NCI-H187 treated with DMSO at 0.1 percent for 48 hours (cell line): ENCODE data around the gene C1orf159.
"Not testable (repeated sequence)": the region's sequence is repeated elsewhere in the genome, so short reads cannot be mapped to it uniquely, and the experiment has no call there.

Experiments
- DNase-seq: peaks from one replicate; lab custom pipeline; 2025; lab: John Stamatoyannopoulos, UW

Gene C1orf159

DNA sequence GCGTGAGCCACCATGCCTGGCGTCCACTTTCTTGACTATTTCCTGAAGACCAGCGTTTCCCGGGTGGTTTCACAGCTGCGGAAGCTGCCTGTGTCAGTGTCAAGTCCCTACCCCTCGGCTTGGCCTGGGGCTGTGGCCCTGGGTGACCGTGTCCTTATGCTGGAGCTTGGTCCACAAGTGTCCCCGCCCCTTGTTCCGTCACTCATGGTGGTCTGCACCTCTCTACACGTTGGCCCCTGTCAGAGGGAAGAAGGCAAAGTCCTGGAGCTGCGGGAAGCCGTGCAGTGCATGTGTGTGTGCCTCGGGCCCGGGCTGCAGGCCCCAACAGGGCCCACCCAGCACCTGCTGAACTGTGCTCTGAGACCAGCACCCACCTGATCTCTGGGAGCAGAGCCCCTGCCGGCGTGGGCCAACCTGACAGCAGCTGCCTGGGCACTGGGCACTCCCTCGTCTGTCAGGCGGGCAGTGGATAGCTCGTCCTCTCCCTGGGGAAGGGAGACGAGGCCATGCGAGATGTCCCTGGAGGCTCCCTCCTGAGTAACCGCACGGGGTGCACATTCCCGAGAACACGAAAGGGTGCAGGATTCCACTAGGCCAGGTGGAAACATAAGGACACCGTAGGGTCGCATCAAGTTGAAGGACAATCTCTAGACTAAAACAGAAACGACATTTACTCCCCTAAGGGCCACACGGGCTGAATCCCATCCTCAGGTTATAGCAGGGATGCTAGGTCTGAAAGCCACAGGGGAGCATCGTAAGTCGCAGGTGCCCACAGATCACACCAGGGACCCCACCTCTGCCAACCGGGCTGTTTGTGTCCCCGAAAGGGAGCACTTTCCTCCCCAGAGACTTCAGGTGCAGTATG lies 2.4 kb upstream of the C1orf159 start:
- DNase-seq, result no peak

DNA sequence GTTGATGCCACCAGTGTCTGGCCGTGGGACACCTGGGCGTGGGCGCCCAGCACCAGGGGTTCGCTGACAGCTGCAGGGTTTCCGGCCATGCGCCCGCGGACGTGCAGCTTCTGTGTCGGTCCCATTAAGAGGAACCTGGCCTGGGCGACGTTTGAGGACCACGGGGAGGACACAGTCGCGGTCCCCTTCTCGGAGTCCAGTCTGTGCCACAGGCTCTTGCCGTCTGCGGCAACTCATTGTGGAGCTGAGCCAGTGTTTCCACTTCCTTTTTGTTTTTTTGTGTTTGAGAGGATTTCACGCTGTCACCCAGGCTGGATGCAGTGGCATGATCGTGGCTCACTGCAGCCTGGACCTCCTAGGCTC lies 1.6 kb upstream of the C1orf159 start:
- DNase-seq, result no peak

DNA sequence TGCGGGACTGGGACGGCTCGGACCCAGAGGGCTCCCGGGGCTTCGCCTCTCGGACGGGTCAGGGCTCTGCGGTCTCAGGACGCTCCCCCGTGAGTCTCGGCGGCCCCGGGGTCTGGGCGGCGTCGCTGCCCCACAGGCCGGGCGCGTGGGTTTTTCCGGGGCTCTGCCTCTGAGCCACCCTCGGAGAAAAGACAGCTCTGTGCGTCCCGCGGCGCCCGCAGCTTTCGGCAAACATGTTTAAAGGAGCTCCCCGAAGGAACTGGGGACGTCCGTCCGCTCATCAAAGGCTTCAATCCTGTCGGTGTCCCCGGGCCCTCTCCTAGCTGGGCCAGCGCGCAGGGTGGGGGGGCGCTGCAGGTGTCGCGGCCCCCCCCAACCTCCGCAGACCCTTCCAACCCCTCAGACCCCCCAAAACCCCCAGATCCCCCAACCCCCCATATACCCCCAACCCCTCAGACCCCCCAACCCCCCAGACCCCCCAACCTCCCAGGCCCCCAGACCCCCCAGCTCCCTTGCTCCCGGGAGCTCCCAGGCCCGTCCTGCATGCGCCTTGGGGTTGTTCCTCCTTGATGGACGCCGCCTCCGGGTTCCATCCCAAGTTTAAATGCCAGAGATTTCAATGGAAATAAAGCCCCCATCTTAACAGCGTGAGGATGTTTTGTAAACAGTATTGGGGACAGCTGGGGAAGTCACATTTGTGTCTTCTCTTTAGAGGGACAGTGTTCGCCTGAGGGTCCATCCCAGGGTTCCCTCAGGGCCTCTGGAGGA lies 996 bp upstream of the C1orf159 start:
- DNase-seq, result no peak

DNA sequence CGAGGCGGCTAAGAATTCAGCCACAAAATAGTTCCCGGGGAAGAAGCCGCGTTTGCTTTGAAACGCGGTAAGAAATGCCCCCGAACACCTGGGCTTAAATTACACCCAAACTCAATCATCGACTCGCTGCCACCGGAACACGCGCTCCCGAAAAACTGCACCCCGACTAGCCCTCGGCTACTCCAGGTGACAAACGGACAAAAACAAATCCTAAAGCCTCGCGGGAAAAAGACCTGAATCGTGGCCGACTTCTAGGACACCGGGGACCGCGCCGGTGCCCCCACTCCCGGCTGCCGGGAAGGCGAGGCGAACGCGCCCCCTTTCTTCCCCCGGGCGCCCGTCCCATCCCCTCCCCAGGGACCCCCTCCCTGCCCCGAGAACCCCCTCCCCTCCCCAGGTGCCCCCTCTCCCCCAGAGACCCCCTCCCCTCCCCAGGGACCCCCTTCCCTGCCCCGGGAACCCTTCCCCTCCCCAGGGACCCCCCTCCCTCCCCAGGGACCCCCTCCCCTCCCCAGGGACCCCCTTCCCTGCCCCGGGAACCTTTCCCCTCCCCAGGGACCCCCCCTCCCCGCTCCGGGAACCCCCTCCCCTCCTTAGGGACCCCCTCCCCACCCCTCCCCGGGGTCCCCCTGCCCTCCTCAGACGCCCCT lies 628 bp downstream of the C1orf159 start:
- no peak for DNase-seq

DNA sequence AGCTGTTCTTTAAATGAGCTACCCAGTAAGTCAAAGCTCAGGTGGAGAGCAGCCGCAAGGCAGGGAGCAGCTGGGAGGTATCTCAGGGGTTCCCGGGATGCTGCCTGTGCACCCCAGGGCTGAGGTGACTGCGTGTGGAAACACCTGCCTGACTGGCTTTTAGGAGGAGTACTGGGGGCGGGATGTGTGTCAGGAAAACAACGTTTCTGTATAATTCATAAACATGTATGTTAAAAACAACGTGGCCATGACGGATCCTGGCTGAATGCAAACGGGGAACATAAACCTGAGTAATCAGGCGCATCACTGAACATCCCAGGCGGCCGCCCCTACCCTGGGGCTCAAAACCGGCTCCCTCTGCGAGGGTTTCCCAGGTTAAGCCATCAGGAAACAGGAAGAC lies 1.5 kb downstream of the C1orf159 start:
- no peak for DNase-seq

DNA sequence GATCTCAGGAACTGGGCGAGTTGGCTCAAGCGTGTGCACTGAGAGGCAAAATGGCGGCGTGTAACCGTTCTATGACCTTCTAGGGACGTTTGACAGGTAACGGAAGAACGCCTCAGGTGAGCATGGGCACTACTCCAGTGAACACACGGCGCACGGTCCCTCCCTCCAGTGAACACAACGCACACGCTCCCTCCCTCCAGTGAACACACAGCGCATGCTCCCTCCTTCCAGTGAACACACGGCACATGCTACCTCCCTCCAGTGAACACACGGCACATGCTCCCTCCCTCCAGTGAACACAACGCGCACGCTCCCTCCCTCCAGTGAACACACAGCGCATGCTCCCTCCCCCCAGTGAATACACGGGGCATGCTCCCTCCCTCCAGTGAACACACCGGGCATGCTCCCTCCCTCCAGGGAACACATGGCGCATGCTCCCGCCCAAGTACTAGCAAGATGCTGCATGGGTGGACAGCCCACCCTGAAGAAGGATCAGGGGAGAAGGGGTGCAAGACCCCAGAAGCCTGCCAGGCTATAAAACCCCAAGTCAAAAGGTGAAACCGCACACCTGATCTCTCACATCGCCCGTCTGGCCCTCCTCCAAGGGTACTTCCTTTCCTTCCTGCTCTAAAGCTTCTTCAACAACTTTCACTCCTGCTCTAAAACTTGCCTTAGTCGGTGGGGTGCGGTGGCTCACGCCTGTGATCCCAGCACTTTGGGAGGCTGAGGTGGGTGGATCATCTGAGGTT lies 3.5 kb downstream of the C1orf159 start:
- DNase-seq, result no peak

DNA sequence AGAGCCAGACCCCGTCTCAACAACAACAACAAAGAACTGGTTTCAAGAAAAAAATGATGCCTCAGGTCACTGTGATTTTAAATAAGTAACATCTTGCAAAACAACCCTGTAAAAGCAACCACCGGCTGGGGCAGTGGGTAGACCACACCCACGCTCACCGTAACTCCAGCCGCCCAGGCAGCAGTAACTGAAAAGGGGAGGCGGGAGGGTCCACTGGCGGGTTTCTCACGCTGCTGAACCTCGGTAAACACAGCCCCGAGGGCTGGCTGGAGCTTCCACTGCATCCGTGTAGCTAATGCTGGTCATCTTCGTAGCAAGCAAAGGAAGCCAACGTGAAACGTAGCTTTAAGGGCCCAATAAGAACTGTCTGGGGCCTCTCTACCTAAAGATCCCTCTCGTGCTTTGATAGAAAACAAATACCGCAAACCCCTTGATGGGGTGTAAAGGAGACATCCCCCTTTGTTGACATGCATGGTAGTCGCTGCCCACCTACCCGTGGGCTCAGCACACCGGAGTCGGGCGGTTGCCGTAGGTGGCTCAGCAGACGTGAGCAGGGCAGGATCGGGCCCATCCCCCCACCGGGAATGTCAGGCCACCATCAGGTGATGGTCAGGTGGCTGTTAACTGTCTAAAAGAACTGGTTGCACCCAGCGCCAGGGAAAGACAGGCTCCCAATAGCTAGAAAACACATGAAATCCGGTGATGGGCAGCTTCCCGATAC lies 4.2 kb downstream of the C1orf159 start:
- no peak for DNase-seq

DNA sequence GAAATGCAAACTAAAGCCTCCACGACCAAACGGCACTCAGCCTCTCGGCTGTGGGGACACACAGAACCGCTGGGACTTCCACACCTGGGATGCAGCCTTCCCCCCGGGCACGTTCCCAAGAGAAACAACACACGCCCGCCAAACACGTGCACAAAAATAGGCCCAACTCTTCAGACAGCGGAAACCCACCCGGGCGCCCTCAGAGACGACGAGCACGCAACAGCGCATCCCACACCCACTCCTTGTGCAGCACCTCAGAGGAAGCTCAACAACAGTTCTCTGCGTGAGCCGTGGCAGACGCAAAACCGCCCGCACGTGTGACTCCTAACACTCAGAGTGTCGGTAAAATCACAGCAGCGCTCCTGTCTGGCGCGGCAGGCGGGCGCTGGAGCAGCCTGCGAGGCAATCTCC lies 5.3 kb downstream of the C1orf159 start:
- DNase-seq, result no peak

DNA sequence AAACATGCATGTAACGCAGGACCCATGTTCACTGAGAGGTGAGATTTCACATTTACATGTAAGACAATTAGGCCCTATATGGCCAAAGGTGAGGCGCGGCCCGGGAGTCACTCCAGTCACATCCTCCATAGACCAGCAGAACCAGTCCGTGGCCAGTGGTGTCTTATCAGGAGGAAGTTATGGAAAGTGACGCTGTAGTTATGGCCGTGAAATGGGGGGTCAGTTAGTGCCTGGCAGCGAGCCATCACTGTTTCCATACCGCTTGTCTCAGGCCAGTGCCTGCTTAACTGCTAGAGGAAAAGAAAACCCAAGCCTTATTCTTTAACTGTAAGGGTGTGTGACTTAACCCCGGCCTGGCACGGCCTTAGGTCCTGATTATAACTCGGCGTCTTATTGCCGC lies 6.1 kb downstream of the C1orf159 start:
- DNase-seq, result no peak

DNA sequence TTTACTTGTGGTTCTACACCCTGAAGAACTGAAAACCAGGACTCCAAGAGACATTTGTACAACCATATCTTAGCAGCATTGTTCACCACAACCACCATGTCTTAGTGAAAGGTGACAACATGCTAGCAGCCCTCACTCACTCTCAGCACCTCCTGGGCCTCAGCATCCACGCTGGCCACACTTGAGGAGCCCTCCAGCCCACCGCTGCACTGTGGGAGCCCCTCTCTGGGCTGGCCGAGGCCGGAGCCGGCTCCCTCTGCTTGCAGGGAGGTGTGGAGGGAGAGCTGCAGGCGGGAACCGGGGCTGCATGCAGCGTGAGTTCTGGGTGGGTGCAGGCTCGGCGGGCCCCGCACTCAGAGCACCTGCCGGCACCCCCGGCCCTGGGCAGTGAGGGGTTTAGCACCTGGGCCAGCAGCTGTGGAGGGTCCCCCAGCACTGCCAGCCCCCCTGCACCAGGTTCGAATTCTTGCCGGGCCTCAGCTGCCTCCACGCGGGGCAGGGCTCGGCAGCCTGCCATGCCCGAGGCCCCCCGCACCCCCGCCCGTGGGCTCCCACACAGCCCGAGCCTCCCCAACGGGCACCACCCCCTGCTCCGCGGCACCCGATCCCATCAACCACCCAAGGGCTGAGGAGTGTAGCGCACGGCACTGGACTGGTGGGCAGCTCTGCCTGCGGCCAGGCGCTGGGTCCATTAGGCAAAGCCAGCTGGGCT lies 9.2 kb downstream of the C1orf159 start:
- DNase-seq, result no peak

DNA sequence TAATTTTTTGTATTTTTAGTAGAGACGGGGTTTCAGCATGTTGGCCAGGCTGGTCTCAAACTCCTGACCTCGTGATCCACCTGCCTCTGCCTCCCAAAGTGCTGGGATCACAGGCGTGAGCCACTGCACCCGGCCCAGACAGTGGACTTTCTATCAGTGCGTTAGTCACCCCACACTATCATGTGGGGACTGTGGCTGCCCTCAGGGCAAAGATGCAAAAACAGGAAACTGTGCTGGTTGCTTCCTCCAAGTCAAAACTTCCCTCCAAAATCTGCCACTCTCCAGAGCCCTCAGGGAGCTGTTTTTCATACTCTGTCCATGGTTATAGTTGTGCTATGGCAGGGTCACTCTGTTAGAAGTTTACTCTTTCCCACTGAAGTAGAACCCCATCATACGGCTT lies 11.7 kb downstream of the C1orf159 start:
- DNase-seq, result not testable (repeated sequence)

DNA sequence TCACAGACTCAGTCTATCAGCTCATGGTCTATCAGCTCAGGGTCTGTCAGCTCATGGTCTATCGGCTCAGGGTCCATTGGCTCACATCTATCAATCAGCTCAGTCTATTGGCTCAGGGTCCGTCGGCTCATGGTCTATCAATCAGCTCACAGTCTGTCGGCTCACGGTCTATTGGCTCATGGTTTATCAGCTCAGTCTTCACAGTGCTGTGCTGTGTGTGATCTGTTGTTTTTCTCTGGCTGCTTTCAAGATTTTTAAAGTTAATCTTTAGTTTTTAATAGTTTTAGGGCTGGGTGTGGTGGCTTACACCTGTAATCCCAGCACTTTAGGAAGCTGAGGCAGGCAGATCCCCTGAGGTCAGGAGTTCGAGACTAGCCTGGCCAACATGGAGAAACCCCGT lies 14.4 kb downstream of the C1orf159 start:
- no peak for DNase-seq

DNA sequence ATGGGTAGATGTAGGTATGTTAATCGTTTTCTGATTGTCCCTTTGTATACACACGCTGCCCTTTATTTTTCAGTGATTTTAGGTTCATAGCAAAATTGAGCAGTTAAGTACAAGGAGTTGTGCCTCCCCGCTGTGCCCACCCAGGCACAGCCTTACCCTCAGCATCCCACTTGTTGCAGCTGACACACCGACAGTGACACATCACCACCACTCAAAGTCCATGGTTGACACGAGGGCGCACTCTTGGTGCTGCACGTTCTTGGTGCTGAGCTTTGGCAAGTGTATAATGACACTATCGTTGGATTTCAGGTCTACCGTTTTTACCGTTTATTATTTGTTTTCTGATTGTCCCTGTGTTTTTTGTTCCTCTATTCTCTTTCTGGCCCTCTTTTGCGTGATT lies 15.6 kb downstream of the C1orf159 start:
- DNase-seq, result no peak

DNA sequence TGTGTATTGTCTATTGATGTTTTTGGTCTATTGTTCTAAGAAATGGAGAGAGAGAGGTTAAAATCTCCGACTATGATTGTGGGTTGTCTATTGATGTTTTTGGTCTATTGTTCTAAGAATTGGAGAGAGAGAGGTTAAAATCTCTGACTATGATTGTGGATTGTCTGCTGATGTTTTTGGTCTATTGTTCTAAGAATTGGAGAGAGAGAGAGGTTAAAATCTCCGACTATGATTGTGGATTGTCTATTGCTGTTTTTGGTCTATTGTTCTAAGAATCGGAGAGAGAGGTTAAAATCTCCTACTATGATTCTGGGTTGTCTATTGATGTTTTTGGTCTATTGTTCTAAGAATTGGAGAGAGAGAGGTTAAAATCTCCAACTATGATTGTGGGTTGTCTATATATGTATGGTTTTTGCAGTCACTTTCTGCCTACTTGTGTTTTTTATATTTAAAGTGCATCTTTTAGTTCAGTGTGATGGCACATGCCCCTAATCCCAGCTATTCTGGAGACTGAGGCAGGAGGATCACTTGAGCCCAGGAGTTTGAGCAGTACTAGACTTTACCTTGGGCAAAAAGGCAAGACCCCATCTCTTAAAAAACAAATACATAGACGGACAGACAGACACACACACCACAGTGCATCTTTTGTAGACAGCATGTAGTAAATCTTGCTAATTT lies 16.2 kb downstream of the C1orf159 start:
- DNase-seq, result no peak

DNA sequence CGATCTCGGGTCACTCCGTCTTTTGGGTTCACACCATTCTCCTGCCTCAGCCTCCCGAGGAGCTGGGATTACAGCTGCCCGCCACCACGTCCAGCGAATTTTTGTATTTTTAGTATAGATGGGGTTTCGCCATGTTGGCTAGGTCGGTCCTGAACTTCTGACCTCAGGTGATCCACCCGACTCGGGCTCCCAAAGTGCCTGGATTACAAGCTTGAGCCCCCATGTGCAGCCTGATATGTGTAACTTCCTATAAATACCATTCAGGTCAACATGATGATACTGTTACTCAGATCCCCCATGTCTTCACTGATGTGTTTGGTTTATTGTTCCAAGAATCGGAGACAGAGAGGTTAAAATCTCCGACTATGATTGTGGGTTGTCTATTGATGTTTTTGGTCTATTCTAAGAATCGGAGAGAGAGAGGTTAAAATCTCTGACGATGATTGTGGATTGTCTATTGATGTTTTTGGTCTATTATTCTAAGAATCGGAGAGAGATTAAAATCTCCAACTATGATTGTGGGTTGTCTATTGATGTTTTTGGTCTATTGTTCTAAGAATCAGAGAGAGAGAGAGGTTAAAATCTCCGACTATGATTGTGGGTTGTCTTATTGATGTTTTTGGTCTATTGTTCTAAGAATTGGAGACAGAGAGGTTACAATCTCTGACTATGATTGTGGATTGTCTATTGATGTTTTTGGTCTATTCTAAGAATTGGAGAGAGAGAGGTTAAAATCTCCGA lies 17.0 kb downstream of the C1orf159 start:
- no peak for DNase-seq

DNA sequence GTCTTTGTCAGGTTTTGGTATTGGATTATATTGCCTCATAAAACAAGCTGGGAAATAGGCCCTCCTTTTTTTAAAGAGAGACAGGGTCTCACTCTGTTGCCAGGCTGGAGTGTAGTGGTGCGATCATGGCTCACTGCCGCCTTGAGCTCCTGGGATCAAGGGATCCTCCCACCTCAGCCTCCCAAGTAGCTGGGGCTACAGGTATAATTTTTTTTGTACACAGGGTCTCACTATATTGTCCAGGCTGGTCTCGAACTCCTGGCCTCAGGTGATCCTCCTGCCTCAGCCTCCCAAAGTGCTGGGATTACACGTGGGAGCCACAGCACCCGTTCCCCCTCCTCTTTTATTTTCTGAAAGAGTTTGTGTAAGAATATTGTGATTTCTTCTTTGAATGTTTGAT lies 19.8 kb downstream of the C1orf159 start:
- DNase-seq, result not testable (repeated sequence)

DNA sequence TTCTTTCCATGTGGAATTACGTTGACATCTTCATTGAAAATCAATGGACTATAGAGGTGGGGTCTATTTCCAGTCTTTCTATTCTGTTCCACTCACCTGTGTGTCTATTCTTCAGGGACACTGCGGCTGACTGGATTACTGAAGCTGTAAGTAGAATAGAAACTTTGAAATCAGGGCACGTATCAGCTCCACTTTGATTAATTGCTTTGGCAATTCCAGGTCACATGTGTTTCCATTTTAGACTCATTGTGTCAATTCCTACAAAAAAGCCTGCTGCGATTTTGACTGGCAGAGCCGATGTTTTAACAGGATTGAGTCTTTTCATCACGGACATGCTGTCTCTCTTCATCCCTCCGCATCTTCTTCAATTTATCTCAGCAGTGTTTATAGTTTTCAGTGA lies 20.9 kb downstream of the C1orf159 start:
- no peak for DNase-seq

DNA sequence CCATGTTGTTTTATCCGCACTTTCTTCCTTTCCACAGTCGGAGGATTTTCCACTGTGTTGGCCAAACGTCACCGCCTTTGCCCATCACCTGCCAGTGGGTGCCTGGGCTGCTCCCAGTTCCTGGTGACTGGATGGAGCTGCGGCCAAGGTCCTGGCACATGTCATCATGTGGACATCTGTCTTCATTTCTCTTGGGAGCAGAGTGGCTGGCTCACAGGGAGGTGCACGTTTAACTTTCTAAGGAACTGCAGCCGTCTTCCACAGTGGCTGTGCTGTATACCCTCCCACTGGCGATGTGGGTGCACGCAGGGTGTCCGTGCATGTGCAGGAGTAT lies 22.3 kb downstream of the C1orf159 start:
- DNase-seq, result no peak

DNA sequence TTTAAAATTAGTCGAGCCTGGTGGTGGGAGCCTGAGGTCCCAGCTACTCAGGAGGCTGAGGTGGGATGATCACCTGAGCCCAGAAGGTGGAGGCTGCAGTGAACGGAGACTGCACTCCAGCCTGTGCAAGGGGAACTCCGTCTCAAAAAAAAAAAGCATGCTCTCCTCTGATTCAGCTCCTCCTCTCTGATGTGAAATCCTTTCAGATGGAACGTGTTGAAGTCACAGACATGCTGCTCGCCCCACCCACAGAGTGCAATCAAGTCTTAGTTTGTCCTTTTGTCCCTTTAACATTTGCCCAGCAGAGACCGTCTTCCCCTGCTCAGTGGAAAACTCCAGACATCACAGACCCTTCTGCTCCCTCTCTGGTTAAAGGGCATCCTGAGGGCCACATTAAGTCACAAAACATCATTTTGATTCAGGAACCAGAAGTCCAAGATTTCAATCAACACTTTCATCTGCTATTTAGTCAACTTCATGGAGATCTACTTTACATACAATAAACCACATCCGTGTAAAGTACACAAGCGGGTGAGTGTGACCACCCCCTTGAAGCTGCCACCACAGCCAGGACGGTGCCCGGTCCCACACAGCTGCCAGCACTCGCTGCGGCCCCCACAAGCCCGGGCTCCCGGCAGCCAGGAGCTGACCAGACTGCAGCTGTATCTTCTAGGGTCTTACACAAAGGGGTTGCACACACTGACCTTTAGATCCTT lies 22.8 kb downstream of the C1orf159 start:
- DNase-seq, result no peak
